NCI-H1417 (cell line): ENCODE data around the gene LOXL4.
"Not testable (repeated sequence)": the region's sequence is repeated elsewhere in the genome, so short reads cannot be mapped to it uniquely, and the experiment has no call there.

Experiments used
- DNase-seq, 3 experiments: peaks; one replicate each; lab custom pipeline; 2025; lab: John Stamatoyannopoulos, UW

LOXL4 gene

GRCh38 chr10:98244141-98244540, 23.9 kb downstream of the LOXL4 start:
- no peak for DNase-seq

GRCh38 chr10:98242823-98243222, 25.2 kb downstream of the LOXL4 start:
- DNase-seq = peak in 2 of 3 experiments; percentile 3 to 30

- no peak for DNase-seq
Measured at GRCh38 chr10:98240524-98240923, 27.5 kb downstream of the LOXL4 start.

- DNase-seq = no peak
Measured at GRCh38 chr10:98238391-98238790, 29.6 kb downstream of the LOXL4 start.

GRCh38 chr10:98236862-98237261, 31.1 kb downstream of the LOXL4 start:
- no peak for DNase-seq

- DNase-seq = no peak
Measured at GRCh38 chr10:98235846-98236245, 32.1 kb downstream of the LOXL4 start.

GRCh38 chr10:98231417-98231816, 36.6 kb downstream of the LOXL4 start:
- DNase-seq = no peak

GRCh38 chr10:98228266-98228665, 39.7 kb downstream of the LOXL4 start:
- not testable (repeated sequence) for DNase-seq

- not testable (repeated sequence) for DNase-seq
Measured at GRCh38 chr10:98227713-98228112, 40.3 kb downstream of the LOXL4 start.

GRCh38 chr10:98226508-98227144, 41.4 kb downstream of the LOXL4 start:
- DNase-seq = no peak

- DNase-seq = no peak
Measured at GRCh38 chr10:98224996-98225395, 43.0 kb downstream of the LOXL4 start.

GRCh38 chr10:98224509-98224908, 43.5 kb downstream of the LOXL4 start:
- no peak for DNase-seq

GRCh38 chr10:98223874-98224273, 44.1 kb downstream of the LOXL4 start:
- peak in 1 of 3 experiments; percentile 1 for DNase-seq

- DNase-seq = no peak
Measured at GRCh38 chr10:98217801-98218200, 50.2 kb downstream of the LOXL4 start.

GRCh38 chr10:98215373-98215772, 52.6 kb downstream of the LOXL4 start:
- no peak for DNase-seq

GRCh38 chr10:98213740-98214139, 54.3 kb downstream of the LOXL4 start:
- no peak for DNase-seq

GRCh38 chr10:98212196-98212595, 55.8 kb downstream of the LOXL4 start:
- DNase-seq = no peak

- DNase-seq = no peak
Measured at GRCh38 chr10:98209441-98209840, 58.6 kb downstream of the LOXL4 start.

GRCh38 chr10:98208925-98209324, 59.1 kb downstream of the LOXL4 start:
- no peak for DNase-seq

GRCh38 chr10:98205351-98205750, 62.6 kb downstream of the LOXL4 start:
- DNase-seq = no peak

- DNase-seq = peak in 1 of 3 experiments; percentile 1
Measured at GRCh38 chr10:98202378-98202777, 65.6 kb downstream of the LOXL4 start.

GRCh38 chr10:98201760-98202159, 66.2 kb downstream of the LOXL4 start:
- no peak for DNase-seq
